ENCODE results near the gene SLC26A4.

The SLC26A4 gene

DNA sequence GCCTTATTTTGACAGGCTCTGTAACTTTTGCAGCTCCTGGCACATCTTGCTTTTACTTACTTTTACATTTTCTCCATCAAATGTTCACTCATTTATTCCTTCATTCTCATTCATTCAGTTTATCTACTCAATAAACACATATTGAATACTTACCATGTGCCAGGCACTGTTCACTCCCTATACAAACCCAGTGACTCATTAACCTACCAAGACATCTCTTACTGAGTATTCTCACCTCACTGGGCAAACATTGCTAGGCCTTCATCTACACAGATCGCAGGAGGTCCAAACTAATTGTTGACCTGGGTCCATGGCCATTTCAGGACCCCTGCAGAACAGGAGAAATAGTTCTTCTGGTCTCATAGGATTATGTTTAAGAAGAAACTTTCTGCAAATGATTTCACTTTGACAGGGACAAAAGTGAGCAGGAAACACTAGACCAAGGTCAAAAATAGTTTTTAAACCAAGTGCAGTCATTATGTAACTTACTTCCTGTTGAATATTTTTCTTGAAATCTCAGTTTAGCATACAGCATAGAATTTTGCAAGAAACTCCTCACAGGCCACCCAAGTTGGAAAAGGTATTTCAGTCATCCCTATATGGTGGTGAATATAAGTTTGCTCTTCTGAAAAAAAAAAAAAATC is 17.6 kb downstream of the SLC26A4 start:
- Histone ChIP-seq H3K4me1 (ENCODE audit: control insufficient read depth, low read length) (peaks cover 14% of the 10 kb centered on the region), H3K9me3 (ENCODE audit: control insufficient read depth, insufficient read depth, low read length) (no peaks in the 10 kb centered on the region), H3K27me3 (ENCODE audit: control insufficient read depth, low read length) (no peaks in the 10 kb centered on the region), H4K20me1 (ENCODE audit: control insufficient read depth, insufficient read depth, low read depth, low read length) (no peaks in the 10 kb centered on the region), H3K4me2 (ENCODE audit: low read length) (peak overlapping the region; percentile 57), H3K36me3 (ENCODE audit: control insufficient read depth, low read length) (no peaks in the 10 kb centered on the region), H3K4me3 (ENCODE audit: low read length) (peak overlapping the region; percentile 32), H3K79me2 (ENCODE audit: control insufficient read depth, low read length) (no peaks in the 10 kb centered on the region), H3K9me2 (replicated peaks; ENCODE audit: control insufficient read depth, low read length) (no peaks in the 10 kb centered on the region), H3F3A (ENCODE audit: control insufficient read depth, insufficient read depth) (no peaks in the 10 kb centered on the region), H3K27ac (ENCODE audit: low read depth, low read length) (no peak overlapping the region)
- TF ChIP-seq EZH2phosphoT487 (IDR thresholded peaks at IDR 0.05; ENCODE audit: borderline replicate concordance, low read length) = no peak
- TF ChIP-seq, protein P1, sequence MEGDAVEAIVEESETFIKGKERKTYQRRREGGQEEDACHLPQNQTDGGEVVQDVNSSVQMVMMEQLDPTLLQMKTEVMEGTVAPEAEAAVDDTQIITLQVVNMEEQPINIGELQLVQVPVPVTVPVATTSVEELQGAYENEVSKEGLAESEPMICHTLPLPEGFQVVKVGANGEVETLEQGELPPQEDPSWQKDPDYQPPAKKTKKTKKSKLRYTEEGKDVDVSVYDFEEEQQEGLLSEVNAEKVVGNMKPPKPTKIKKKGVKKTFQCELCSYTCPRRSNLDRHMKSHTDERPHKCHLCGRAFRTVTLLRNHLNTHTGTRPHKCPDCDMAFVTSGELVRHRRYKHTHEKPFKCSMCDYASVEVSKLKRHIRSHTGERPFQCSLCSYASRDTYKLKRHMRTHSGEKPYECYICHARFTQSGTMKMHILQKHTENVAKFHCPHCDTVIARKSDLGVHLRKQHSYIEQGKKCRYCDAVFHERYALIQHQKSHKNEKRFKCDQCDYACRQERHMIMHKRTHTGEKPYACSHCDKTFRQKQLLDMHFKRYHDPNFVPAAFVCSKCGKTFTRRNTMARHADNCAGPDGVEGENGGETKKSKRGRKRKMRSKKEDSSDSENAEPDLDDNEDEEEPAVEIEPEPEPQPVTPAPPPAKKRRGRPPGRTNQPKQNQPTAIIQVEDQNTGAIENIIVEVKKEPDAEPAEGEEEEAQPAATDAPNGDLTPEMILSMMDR (IDR thresholded peaks at IDR 0.05; ENCODE audit: low read depth, low read length, poor library complexity, severe bottlenecking) = no peak

DNA sequence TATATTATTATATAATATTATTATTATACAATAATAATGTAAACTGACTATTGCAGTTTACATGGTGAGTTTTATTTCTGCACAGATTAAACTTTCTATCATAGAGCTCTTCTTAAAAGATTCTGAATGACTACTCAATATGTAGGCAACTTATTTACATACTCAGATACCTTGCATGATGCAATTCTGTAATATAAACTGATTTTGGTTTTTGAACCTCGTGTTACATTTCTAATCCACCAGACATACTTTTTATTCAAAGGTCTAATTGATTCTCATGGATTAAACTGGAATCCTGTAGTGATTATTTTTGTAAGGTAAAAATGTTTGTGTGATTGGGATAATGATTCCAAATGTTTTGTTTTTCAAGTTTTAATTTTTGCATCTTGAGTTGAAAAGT is 19.9 kb downstream of the SLC26A4 start:
- TF ChIP-seq, protein P1 (IDR thresholded peaks at IDR 0.05; ENCODE audit: low read depth, low read length, poor library complexity, severe bottlenecking) = no peak
- TF ChIP-seq EZH2phosphoT487 (IDR thresholded peaks at IDR 0.05; ENCODE audit: borderline replicate concordance, low read length) = no peak
- Histone ChIP-seq H3K27ac (ENCODE audit: low read depth, low read length) (no peak overlapping the region), H3K27me3 (ENCODE audit: control insufficient read depth, low read length) (no peaks in the 10 kb centered on the region)

DNA sequence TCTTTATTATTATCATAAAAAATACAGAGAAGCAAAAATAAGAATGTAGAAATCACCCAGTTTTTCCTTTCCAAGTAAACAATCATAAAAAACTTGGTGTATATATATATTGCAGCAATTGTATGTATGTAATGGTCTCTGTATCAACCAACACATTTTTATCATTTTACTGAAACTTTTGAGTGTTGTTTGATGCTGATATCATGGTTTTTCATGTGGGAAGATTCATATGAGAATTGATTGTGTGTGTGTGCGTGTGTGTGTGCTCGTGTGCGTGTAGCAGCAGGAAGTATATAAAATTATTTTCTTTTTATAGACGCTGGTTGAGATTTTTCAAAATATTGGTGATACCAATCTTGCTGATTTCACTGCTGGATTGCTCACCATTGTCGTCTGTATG is 22.3 kb downstream of the SLC26A4 start:
- peaks cover 5% of the 10 kb centered on the region; the same call in 1 of the 2 replicates for H3K27me3 ChIP-seq (ENCODE audit: control insufficient read depth, low read length)

More for the DNA sequence above, 19.9 kb downstream of the SLC26A4 start:
- H3K4me3 ChIP-seq (ENCODE audit: low read length) = no peak overlapping the region
- H4K20me1 ChIP-seq (ENCODE audit: control insufficient read depth, insufficient read depth, low read depth, low read length) = no peaks in the 10 kb centered on the region
- peaks cover 14% of the 10 kb centered on the region for H3K4me1 ChIP-seq (ENCODE audit: control insufficient read depth, low read length)
- H3K9me3 ChIP-seq (ENCODE audit: control insufficient read depth, insufficient read depth, low read length) = no peaks in the 10 kb centered on the region
- H3K4me2 ChIP-seq (ENCODE audit: low read length) = no peak overlapping the region
- no peaks in the 10 kb centered on the region for H3K79me2 ChIP-seq (ENCODE audit: control insufficient read depth, low read length)
- H3K9me2 ChIP-seq (replicated peaks; ENCODE audit: control insufficient read depth, low read length) = no peaks in the 10 kb centered on the region
- H3K36me3 ChIP-seq (ENCODE audit: control insufficient read depth, low read length) = no peaks in the 10 kb centered on the region
- no peaks in the 10 kb centered on the region for H3F3A ChIP-seq (ENCODE audit: control insufficient read depth, insufficient read depth)

More for the DNA sequence above, 22.3 kb downstream of the SLC26A4 start:
- H4K20me1 ChIP-seq (ENCODE audit: control insufficient read depth, insufficient read depth, low read depth, low read length) = no peaks in the 10 kb centered on the region
- H3K4me3 ChIP-seq (ENCODE audit: low read length) = no peak overlapping the region
- TF ChIP-seq, protein P1 (IDR thresholded peaks at IDR 0.05; ENCODE audit: low read depth, low read length, poor library complexity, severe bottlenecking) = no peak
- TF ChIP-seq EZH2phosphoT487 (IDR thresholded peaks at IDR 0.05; ENCODE audit: borderline replicate concordance, low read length) = no peak
- no peaks in the 10 kb centered on the region for H3K9me3 ChIP-seq (ENCODE audit: control insufficient read depth, insufficient read depth, low read length)
- peaks cover 14% of the 10 kb centered on the region for H3K4me1 ChIP-seq (ENCODE audit: control insufficient read depth, low read length)
- H3K27ac ChIP-seq (ENCODE audit: low read depth, low read length) = no peak overlapping the region
- no peak overlapping the region for H3K4me2 ChIP-seq (ENCODE audit: low read length)
- 0 out of 2 replicates have a peak, but pooled peaks cover 2% of the 10 kb centered on the region for H3K9me2 ChIP-seq (replicated peaks; ENCODE audit: control insufficient read depth, low read length)
- H3K36me3 ChIP-seq (ENCODE audit: control insufficient read depth, low read length) = no peaks in the 10 kb centered on the region
- no peaks in the 10 kb centered on the region for H3F3A ChIP-seq (ENCODE audit: control insufficient read depth, insufficient read depth)
- no peaks in the 10 kb centered on the region for H3K79me2 ChIP-seq (ENCODE audit: control insufficient read depth, low read length)
